ENCODE data around the gene PLCB1.

DNA sequence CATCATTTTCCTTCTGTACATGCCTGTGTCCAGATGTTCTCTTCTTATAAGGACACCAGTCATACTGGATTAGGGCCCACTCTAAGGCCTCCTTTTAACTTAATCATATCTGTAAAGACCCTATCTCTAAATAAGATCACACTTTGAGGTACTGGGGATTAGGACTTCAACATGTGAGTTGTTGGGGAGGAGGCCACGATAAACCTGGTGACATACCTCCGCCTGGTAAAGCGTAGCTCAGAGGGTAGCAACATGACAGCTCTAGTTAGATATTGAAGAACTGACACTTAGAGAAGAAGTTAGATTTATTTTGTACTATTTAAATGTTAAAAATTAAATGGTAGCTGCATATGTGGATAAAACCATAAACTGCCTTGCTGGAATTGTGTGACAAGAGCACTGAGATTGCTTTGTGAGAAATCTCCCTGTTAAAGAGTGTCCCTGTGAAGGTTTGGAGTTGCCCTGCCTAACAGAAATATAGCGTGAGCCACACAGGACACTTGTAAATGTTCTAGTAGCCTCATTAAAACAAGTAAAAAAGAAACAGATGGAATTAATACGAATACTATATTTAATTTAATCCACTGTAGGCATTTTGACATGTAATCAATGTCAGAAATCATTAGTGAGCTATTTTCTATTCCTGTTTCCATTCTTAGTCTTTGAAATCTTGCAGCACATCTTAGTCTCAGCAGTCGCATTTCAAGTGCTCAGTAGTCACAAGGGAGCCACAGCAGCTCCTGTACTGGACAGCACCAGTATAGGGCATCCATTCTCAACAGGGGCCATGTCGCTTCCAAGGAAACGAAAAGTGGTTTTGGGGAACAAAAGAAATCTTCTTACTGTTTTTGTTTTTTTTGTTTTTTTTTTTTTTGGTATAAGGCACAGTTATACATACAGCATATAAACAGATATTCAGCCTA lies 13.4 kb downstream of the PLCB1 start:
- TF ChIP-seq RAD21 (IDR thresholded peaks at IDR 0.05; ENCODE audit: insufficient read depth, low read depth, low read length) (no peak), CTCF (IDR thresholded peaks at IDR 0.05 in 2 of 3, conservative IDR thresholded peaks at IDR 0.05 in 1 of 3; ENCODE audit: control insufficient read depth in 2 of 3, extremely low read depth in 1 of 3, insufficient read depth in 1 of 3, low read depth in 3 of 3, low read length in 3 of 3) (no peak), CHD2 (IDR thresholded peaks at IDR 0.05; ENCODE audit: borderline replicate concordance, low read depth, low read length) (no peak)
